Measurements from ENCODE around the gene CFAP20DC. TPM values are rescaled to one million over a fixed set of nuclear protein-coding genes. Genes with fewer than 3 reads are reported as not detected.
"Not testable (repeated sequence)": the region's sequence is repeated elsewhere in the genome, so short reads cannot be mapped to it uniquely, and the experiment has no call there.

Gene CFAP20DC
- total RNA-seq, 1 donor from 2014 or later, result 4.2 TPM

DNA sequence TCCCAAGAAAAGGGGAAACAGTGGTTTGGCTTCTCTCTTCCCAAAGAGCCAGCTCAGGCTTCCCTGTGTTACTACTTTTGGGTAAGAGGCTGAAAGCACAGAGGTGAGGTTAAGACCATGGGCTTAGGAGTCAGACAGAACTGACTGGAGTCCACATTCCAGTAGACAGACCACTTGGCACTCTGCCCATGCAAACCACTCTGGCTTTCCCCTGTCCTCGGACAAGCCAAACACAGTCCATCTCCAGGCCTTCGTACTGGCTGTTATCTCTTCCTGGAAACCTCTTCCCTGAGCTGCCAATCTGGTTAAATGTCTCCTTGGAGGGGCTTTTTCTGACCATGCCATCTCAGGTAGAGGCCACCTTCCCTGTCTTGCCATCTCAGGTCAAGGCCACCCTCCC, 330.1 kb downstream of the CFAP20DC start:
- no peak for DNase-seq (ENCODE audit: low spot score)
- no peak overlapping the region for H3K27ac Mint-ChIP-seq (ENCODE audit: unreplicated experiment)
- H3K36me3 Mint-ChIP-seq (ENCODE audit: low read depth, unreplicated experiment), result no peaks in the 10 kb centered on the region
- TF ChIP-seq, protein P1, sequence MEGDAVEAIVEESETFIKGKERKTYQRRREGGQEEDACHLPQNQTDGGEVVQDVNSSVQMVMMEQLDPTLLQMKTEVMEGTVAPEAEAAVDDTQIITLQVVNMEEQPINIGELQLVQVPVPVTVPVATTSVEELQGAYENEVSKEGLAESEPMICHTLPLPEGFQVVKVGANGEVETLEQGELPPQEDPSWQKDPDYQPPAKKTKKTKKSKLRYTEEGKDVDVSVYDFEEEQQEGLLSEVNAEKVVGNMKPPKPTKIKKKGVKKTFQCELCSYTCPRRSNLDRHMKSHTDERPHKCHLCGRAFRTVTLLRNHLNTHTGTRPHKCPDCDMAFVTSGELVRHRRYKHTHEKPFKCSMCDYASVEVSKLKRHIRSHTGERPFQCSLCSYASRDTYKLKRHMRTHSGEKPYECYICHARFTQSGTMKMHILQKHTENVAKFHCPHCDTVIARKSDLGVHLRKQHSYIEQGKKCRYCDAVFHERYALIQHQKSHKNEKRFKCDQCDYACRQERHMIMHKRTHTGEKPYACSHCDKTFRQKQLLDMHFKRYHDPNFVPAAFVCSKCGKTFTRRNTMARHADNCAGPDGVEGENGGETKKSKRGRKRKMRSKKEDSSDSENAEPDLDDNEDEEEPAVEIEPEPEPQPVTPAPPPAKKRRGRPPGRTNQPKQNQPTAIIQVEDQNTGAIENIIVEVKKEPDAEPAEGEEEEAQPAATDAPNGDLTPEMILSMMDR (IDR thresholded peaks at IDR 0.05; ENCODE audit: unreplicated experiment), result no peak
- H3K4me3 Mint-ChIP-seq (ENCODE audit: unreplicated experiment), result no peak overlapping the region
- H3K27me3 Mint-ChIP-seq (ENCODE audit: unreplicated experiment), result peaks cover 1% of the 10 kb centered on the region
- no peaks in the 10 kb centered on the region for H3K9me3 Mint-ChIP-seq (ENCODE audit: unreplicated experiment)
- no peaks in the 10 kb centered on the region for H3K4me1 Mint-ChIP-seq (ENCODE audit: unreplicated experiment)

DNA sequence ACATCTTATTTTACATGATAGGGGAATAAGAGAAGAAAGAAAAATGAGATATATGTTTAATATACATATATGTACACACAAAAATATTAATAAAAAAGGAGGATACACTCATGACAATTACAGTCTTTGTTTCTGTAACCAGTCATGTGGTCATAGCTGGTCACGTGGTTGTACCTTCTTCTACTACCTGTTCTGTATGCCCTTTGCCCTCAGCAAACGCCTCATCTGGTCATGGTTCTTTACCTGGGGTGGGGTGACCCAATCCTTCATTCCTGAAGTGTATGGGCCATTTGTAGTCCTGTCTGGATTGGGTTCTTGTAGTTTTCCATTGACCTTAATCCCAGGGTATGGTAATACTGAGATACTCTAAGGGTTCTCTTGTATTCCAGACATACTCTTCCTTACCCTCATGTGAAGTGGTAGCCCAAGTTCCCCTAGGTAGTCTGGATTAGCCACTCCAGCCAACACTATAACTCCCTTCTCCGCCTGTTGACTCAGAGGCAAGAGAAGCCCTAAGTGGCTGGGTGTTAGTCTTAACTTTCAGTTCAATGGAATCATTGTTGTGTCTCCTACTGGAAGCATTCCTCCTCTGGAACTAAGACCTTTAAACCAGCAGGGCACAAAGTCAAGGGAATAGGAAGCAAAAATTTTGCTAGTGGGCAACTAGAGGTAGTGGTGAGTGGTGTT, 336.0 kb downstream of the CFAP20DC start:
- Mint-ChIP-seq H3K4me3 (ENCODE audit: unreplicated experiment) (no peak overlapping the region), H3K36me3 (ENCODE audit: low read depth, unreplicated experiment) (no peaks in the 10 kb centered on the region), H3K27me3 (ENCODE audit: unreplicated experiment) (peaks cover 1% of the 10 kb centered on the region), H3K4me1 (ENCODE audit: unreplicated experiment) (no peaks in the 10 kb centered on the region), H3K9me3 (ENCODE audit: unreplicated experiment) (no peaks in the 10 kb centered on the region), H3K27ac (ENCODE audit: unreplicated experiment) (no peak overlapping the region)
- TF ChIP-seq, protein P1 (IDR thresholded peaks at IDR 0.05; ENCODE audit: unreplicated experiment), result no peak
- no peak for DNase-seq (ENCODE audit: low spot score)

DNA sequence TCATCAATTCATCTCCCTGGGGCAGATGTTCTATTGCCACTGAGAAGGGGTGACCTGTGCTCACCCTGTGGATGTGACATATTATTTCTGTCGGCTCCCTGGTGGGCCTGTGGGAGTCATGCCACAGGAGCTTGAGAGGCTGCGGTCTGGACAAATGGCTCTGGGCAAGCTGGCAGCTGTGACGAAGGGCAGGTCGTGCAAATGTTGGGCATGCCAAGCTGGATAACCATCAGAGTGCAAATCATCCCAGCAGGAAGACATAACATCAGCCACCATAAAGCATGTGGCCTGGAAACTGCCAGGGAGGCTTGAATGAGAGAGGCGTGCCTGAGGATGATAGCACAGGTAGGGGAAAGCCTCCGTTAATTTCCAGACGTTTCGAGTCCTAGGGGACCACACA, 338.0 kb downstream of the CFAP20DC start:
- no peak for DNase-seq (ENCODE audit: low spot score)
- TF ChIP-seq, protein P1 (IDR thresholded peaks at IDR 0.05; ENCODE audit: unreplicated experiment), result no peak
- no peaks in the 10 kb centered on the region for H3K4me1 Mint-ChIP-seq (ENCODE audit: unreplicated experiment)
- no peak overlapping the region for H3K27ac Mint-ChIP-seq (ENCODE audit: unreplicated experiment)
- H3K4me3 Mint-ChIP-seq (ENCODE audit: unreplicated experiment), result no peak overlapping the region
- H3K36me3 Mint-ChIP-seq (ENCODE audit: low read depth, unreplicated experiment), result no peaks in the 10 kb centered on the region
- no peaks in the 10 kb centered on the region for H3K27me3 Mint-ChIP-seq (ENCODE audit: unreplicated experiment)
- no peaks in the 10 kb centered on the region for H3K9me3 Mint-ChIP-seq (ENCODE audit: unreplicated experiment)

DNA sequence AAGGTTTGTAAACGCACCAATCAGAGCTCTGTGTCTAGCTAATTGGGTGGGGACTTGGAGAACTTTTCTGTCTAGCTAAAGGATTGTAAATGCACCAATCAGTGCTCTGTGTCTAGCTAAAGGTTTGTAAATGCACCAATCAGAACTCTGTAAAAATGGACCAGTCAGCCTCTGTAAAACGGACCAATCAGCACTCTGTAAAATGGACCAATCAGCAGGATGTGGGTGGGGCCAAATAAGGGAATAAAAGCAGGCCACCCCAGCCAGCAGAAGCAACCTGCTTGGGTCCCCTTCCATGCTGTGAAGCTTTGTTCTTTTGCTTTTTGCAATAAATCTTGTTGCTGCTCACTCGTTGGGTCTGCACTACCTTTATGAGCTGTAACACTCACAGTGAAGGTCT, 340.8 kb downstream of the CFAP20DC start:
- DNase-seq (ENCODE audit: low spot score); H3K9me3 Mint-ChIP-seq (ENCODE audit: unreplicated experiment); H3K4me1 Mint-ChIP-seq (ENCODE audit: unreplicated experiment); H3K27me3 Mint-ChIP-seq (ENCODE audit: unreplicated experiment); H3K4me3 Mint-ChIP-seq (ENCODE audit: unreplicated experiment); H3K27ac Mint-ChIP-seq (ENCODE audit: unreplicated experiment); H3K36me3 Mint-ChIP-seq (ENCODE audit: low read depth, unreplicated experiment): not testable (repeated sequence)

DNA sequence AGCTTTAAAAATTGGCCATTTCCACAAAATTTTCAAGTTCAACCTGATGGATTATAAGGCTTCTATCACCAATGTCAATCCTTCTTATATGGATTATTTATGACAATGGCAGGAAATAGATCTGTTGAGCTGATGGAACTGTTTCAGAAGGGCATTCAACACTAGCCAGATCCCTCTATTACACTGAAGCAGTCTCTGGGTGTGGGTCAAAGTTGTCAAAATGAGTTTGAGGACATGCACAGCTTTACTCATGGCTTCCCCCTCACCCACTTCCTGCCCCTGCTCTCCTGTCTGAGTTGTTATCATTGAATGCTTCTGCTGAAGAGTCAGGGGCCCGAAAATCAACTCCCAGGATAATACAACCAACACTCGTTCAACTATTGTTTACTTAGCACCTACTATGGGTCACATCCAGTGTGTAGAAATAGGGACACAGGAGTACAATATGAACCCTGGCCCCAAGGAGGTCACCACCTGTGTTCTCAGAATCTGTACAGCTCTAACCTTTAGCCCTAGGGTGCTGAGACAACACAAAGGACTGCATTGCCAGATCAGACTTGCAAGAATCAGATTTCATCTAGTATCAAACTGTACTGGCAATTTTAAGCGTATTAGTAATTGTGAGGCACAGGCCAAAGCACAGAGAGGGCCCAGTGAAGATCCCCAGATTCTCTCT, 341.6 kb downstream of the CFAP20DC start:
- no peak for DNase-seq (ENCODE audit: low spot score)
- Mint-ChIP-seq H3K4me1 (ENCODE audit: unreplicated experiment) (no peaks in the 10 kb centered on the region), H3K9me3 (ENCODE audit: unreplicated experiment) (no peaks in the 10 kb centered on the region), H3K4me3 (ENCODE audit: unreplicated experiment) (no peak overlapping the region), H3K36me3 (ENCODE audit: low read depth, unreplicated experiment) (no peaks in the 10 kb centered on the region), H3K27ac (ENCODE audit: unreplicated experiment) (no peak overlapping the region), H3K27me3 (ENCODE audit: unreplicated experiment) (no peaks in the 10 kb centered on the region)
- TF ChIP-seq, protein P1 (IDR thresholded peaks at IDR 0.05; ENCODE audit: unreplicated experiment), result no peak
